GM18909 (cell line): ENCODE measurements around the gene HIVEP3.
A peak's percentile ranks its signal among the peaks of the same experiment; 100 is the strongest.

Source experiments
- ATAC-seq: cut with Tn5 transposase; IDR thresholded peaks from one replicate; pipeline ENCODE4 v1.9.1; 2021; ENCODE audit warnings: mild to moderate bottlenecking; ENCODE audit not compliant: unreplicated experiment, poor library complexity

Gene HIVEP3

GRCh38 chr1:41822866-41823265, 95.9 kb downstream of the HIVEP3 start:
- ATAC-seq: no peak

GRCh38 chr1:41819843-41820242, 98.9 kb downstream of the HIVEP3 start:
- ATAC-seq: no peak

GRCh38 chr1:41819069-41819468, 99.7 kb downstream of the HIVEP3 start:
- no peak for ATAC-seq

GRCh38 chr1:41816061-41816460, 102.7 kb downstream of the HIVEP3 start:
- no peak for ATAC-seq

- no peak for ATAC-seq
These were observed 104.7 kb downstream of the HIVEP3 start for GRCh38 chr1:41813755-41814745.

GRCh38 chr1:41813226-41813625, 105.5 kb downstream of the HIVEP3 start:
- ATAC-seq: no peak

GRCh38 chr1:41812453-41812852, 106.3 kb downstream of the HIVEP3 start:
- ATAC-seq: no peak

GRCh38 chr1:41812051-41812450, 106.7 kb downstream of the HIVEP3 start:
- no peak for ATAC-seq

GRCh38 chr1:41811051-41811795, 107.5 kb downstream of the HIVEP3 start:
- ATAC-seq: no peak

- no peak for ATAC-seq
These were observed 108.3 kb downstream of the HIVEP3 start for GRCh38 chr1:41810446-41810845.

- ATAC-seq: no peak
These were observed 109.0 kb downstream of the HIVEP3 start for GRCh38 chr1:41809692-41810091.

GRCh38 chr1:41807390-41807789, 111.3 kb downstream of the HIVEP3 start:
- ATAC-seq: no peak

GRCh38 chr1:41806472-41807155, 112.1 kb downstream of the HIVEP3 start:
- ATAC-seq: no peak

- ATAC-seq: no peak
These were observed 112.8 kb downstream of the HIVEP3 start for GRCh38 chr1:41805771-41806471.

- no peak for ATAC-seq
These were observed 114.5 kb downstream of the HIVEP3 start for GRCh38 chr1:41804176-41804575.

GRCh38 chr1:41803656-41804055, 115.1 kb downstream of the HIVEP3 start:
- ATAC-seq: no peak

GRCh38 chr1:41802532-41803501, 115.9 kb downstream of the HIVEP3 start:
- peak; percentile 49 for ATAC-seq

GRCh38 chr1:41800311-41800829, 118.4 kb downstream of the HIVEP3 start:
- ATAC-seq: no peak

GRCh38 chr1:41799723-41800122, 119.0 kb downstream of the HIVEP3 start:
- no peak for ATAC-seq
